Hepatocyte (in vitro differentiated cells): ENCODE data around the gene IRF1.

Experiments
- EZH2 ChIP-seq: fragments of 200-600 bp; sonication (generic); IDR thresholded peaks from 2 replicates; pipeline ENCODE4 v1.6.1; 2016; ENCODE audit warnings: antibody characterized with exemption, mild to moderate bottlenecking, borderline replicate concordance
- TF ChIP-seq, protein P1 (sequence below): fragments of 200-600 bp; sonication (generic); IDR thresholded peaks from 2 replicates; pipeline ENCODE4 v1.5.1; 2016; ENCODE audit warnings: antibody characterized with exemption, mild to moderate bottlenecking; ENCODE audit not compliant: poor library complexity

GRCh38 chr5:132530946-132531345 is 40.4 kb upstream of the IRF1 start:
- TF ChIP-seq, protein P1, sequence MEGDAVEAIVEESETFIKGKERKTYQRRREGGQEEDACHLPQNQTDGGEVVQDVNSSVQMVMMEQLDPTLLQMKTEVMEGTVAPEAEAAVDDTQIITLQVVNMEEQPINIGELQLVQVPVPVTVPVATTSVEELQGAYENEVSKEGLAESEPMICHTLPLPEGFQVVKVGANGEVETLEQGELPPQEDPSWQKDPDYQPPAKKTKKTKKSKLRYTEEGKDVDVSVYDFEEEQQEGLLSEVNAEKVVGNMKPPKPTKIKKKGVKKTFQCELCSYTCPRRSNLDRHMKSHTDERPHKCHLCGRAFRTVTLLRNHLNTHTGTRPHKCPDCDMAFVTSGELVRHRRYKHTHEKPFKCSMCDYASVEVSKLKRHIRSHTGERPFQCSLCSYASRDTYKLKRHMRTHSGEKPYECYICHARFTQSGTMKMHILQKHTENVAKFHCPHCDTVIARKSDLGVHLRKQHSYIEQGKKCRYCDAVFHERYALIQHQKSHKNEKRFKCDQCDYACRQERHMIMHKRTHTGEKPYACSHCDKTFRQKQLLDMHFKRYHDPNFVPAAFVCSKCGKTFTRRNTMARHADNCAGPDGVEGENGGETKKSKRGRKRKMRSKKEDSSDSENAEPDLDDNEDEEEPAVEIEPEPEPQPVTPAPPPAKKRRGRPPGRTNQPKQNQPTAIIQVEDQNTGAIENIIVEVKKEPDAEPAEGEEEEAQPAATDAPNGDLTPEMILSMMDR = no peak
- TF ChIP-seq EZH2 = no peak
